GM20431 (cell line): ENCODE data around the gene ARHGEF11.

Experiments used
- in situ Hi-C: fragments of 300-500 bp; cut with MseI, MboI; formaldehyde crosslinking; loops from one replicate; pipeline ENCODE4 v1.15.0; 2020; ENCODE audit warnings: low sequenced_read_pairs; ENCODE audit not compliant: unreplicated experiment

The ARHGEF11 gene

GRCh38 chr1:157005965-157006364, 39.6 kb downstream of the ARHGEF11 start:
- in situ Hi-C loops: no loop called here

- in situ Hi-C loops: no loop called here
Measured at GRCh38 chr1:157004806-157005205, 40.7 kb downstream of the ARHGEF11 start.

GRCh38 chr1:157004327-157004726, 41.2 kb downstream of the ARHGEF11 start:
- in situ Hi-C loops: no loop called here

GRCh38 chr1:157001304-157001703, 44.2 kb downstream of the ARHGEF11 start:
- in situ Hi-C loops: no loop called here

GRCh38 chr1:157000686-157001085, 44.9 kb downstream of the ARHGEF11 start:
- in situ Hi-C loops: no loop called here

- in situ Hi-C loops: no loop called here
Measured at GRCh38 chr1:156999596-157000320, 45.8 kb downstream of the ARHGEF11 start.

- in situ Hi-C loops: no loop called here
Measured at GRCh38 chr1:156998840-156999500, 46.6 kb downstream of the ARHGEF11 start.

GRCh38 chr1:156998301-156998700, 47.2 kb downstream of the ARHGEF11 start:
- in situ Hi-C loops: no loop called here

- in situ Hi-C loops: no loop called here
Measured at GRCh38 chr1:156995412-156995811, 50.1 kb downstream of the ARHGEF11 start.

GRCh38 chr1:156994277-156994676, 51.3 kb downstream of the ARHGEF11 start:
- in situ Hi-C loops: no loop called here

GRCh38 chr1:156993426-156994147, 52.0 kb downstream of the ARHGEF11 start:
- in situ Hi-C loops: no loop called here

- in situ Hi-C loops: no loop called here
Measured at GRCh38 chr1:156992215-156992614, 53.3 kb downstream of the ARHGEF11 start.

GRCh38 chr1:156987715-156988114, 57.8 kb downstream of the ARHGEF11 start:
- in situ Hi-C loops: no loop called here

GRCh38 chr1:156980551-156980950, 65.0 kb downstream of the ARHGEF11 start:
- in situ Hi-C loops: no loop called here

- in situ Hi-C loops: no loop called here
Measured at GRCh38 chr1:156975084-156975483, 70.5 kb downstream of the ARHGEF11 start.

GRCh38 chr1:156973417-156973816, 72.1 kb downstream of the ARHGEF11 start:
- in situ Hi-C loops: no loop called here

- in situ Hi-C loops: no loop called here
Measured at GRCh38 chr1:156970017-156970416, 75.5 kb downstream of the ARHGEF11 start.

GRCh38 chr1:156969496-156969895, 76.0 kb downstream of the ARHGEF11 start:
- in situ Hi-C loops: no loop called here

- in situ Hi-C loops: no loop called here
Measured at GRCh38 chr1:156964441-156964840, 81.1 kb downstream of the ARHGEF11 start.

- in situ Hi-C loops: no loop called here
Measured at GRCh38 chr1:156963621-156964020, 81.9 kb downstream of the ARHGEF11 start.

GRCh38 chr1:156961709-156962108, 83.8 kb downstream of the ARHGEF11 start:
- in situ Hi-C loops: no loop called here
